Endothelial cell of umbilical vein (primary cell): ENCODE data around the gene GPR183. TPM values are rescaled to one million over a fixed set of nuclear protein-coding genes. Genes with fewer than 3 reads are reported as not detected.

Experiments
- BruUV-seq: library from RNA; stranded (reverse); fragments of 400-500 nt; replicated peaks from 2 replicates; lab custom pipeline; 2021; lab: Mats Ljungman, UMichigan
- CTCF ChIA-PET: fragments of 300-600, 350-600 bp; sonication (Branson Sonifier 250); formaldehyde crosslinking; loops from one replicate; lab custom pipeline; 2021; ENCODE audit warnings: antibody characterized with exemption, inconsistent platforms; lab: Charles Lee
- POLR2A ChIA-PET: fragments of 300-600, 350-600 bp; sonication (Branson Sonifier 250); formaldehyde crosslinking; loops from one replicate; lab custom pipeline; 2021; ENCODE audit warnings: antibody characterized with exemption, inconsistent platforms; lab: Charles Lee
- DNase-seq: peaks from one replicate; pipeline ENCODE4 v3.0.0-alpha.2; 2011; ENCODE audit warnings: low read depth, low spot score
- FAIRE-seq: peaks from 2 replicates; lab custom pipeline; 2011; peaks lifted over from hg19 to GRCh38; lab: Jason Lieb, UNC
- H2AFZ ChIP-seq: 2 replicates; pipeline ENCODE4 v1.6.0; 2012; ENCODE audit warnings: low read depth, low read length, control low read depth, inconsistent platforms
- H3K27ac ChIP-seq: 2 replicates; pipeline ENCODE4 v1.5.1; 2011; ENCODE audit warnings: low read depth, mild to moderate bottlenecking, control low read depth, low read length, moderate library complexity; ENCODE audit not compliant: insufficient read depth
- H3K27me3 ChIP-seq, 2 experiments: 2 replicates each; pipeline versions ENCODE4 v1.6.0 to v1.6.1; 2011; ENCODE audit warnings: low read length in 2 of 2, mixed read lengths in 1 of 2; ENCODE audit not compliant: control insufficient read depth in 2 of 2, insufficient read depth in 2 of 2
- H3K36me3 ChIP-seq, 2 experiments: 2 replicates in 1 of 2; 3 replicates in 1 of 2; pipeline ENCODE4 v1.5.1; 2011; ENCODE audit warnings: low read length in 2 of 2, mild to moderate bottlenecking in 1 of 2, moderate library complexity in 1 of 2; ENCODE audit not compliant: control insufficient read depth in 2 of 2, insufficient read depth in 2 of 2; ENCODE audit errors: extremely low read depth in 1 of 2
- H3K4me1 ChIP-seq: 3 replicates; pipeline ENCODE4 v1.5.1; 2011; ENCODE audit warnings: mild to moderate bottlenecking, low read length; ENCODE audit not compliant: control insufficient read depth, insufficient read depth; ENCODE audit errors: extremely low read depth
- H3K4me2 ChIP-seq: 2 replicates; pipeline ENCODE4 v1.6.1; 2011; ENCODE audit warnings: low read length, control low read depth, mixed read lengths; ENCODE audit not compliant: insufficient read depth
- H3K4me3 ChIP-seq, 3 experiments: fragments of 200-600 bp in 1 of 3; sonication (generic), shearing (Covaris generic) in 1 of 3; replicated peaks in 1 of 3; 2 replicates each; pipeline ENCODE4 v1.5.1; 2011 to 2016; ENCODE audit warnings: control low read depth in 3 of 3, low read length in 3 of 3, mild to moderate bottlenecking in 2 of 3, inconsistent platforms in 1 of 3, low read depth in 1 of 3, moderate library complexity in 1 of 3; ENCODE audit not compliant: insufficient read depth in 1 of 3
- H3K79me2 ChIP-seq: 2 replicates; pipeline ENCODE4 v1.6.0; 2012; ENCODE audit warnings: low read length, inconsistent platforms; ENCODE audit not compliant: control insufficient read depth, insufficient read depth
- H3K9ac ChIP-seq: replicated peaks from 2 replicates; pipeline ENCODE3; 2011; ENCODE audit warnings: low read length, control low read depth; ENCODE audit not compliant: insufficient read depth; ENCODE audit errors: extremely low read depth
- H3K9me1 ChIP-seq: replicated peaks from 3 replicates; pipeline ENCODE4 v1.6.0; 2011; ENCODE audit warnings: mild to moderate bottlenecking, low read length; ENCODE audit not compliant: control insufficient read depth, insufficient read depth; ENCODE audit errors: extremely low read depth
- H3K9me3 ChIP-seq: replicated peaks from 2 replicates; pipeline ENCODE4 v1.5.1; 2012; ENCODE audit warnings: low read length, inconsistent platforms; ENCODE audit not compliant: control insufficient read depth, insufficient read depth
- H4K20me1 ChIP-seq: replicated peaks from 2 replicates; pipeline ENCODE3; 2011; ENCODE audit warnings: mild to moderate bottlenecking, low read length; ENCODE audit not compliant: control insufficient read depth, insufficient read depth; ENCODE audit errors: extremely low read depth
- EZH2 ChIP-seq: IDR thresholded peaks from 2 replicates; pipeline ENCODE4 v1.6.1; 2012; ENCODE audit warnings: borderline replicate concordance, low read depth, mild to moderate bottlenecking, moderate library complexity, low read length, inconsistent platforms; ENCODE audit not compliant: severe bottlenecking
- FOS ChIP-seq: IDR thresholded peaks from 2 replicates; pipeline ENCODE4 v1.6.1; 2011; ENCODE audit warnings: mild to moderate bottlenecking, low read length, moderate library complexity, borderline replicate concordance; ENCODE audit not compliant: insufficient read depth
- GATA2 ChIP-seq: IDR thresholded peaks from 2 replicates; pipeline ENCODE4 v1.7.0; 2011; ENCODE audit warnings: low read depth, mild to moderate bottlenecking, moderate library complexity, mixed read lengths, low read length; ENCODE audit not compliant: insufficient read length, insufficient read depth
- JUN ChIP-seq: IDR thresholded peaks from 2 replicates; pipeline ENCODE4 v1.6.1; 2011; ENCODE audit warnings: borderline replicate concordance, low read depth; ENCODE audit not compliant: insufficient read length, insufficient read depth
- MYC ChIP-seq: IDR thresholded peaks from one replicate; pipeline ENCODE4 v1.6.1; 2011; ENCODE audit warnings: mild to moderate bottlenecking, low read depth, low read length
- POLR2A ChIP-seq: IDR thresholded peaks from 2 replicates; pipeline ENCODE4 v1.6.1; 2012; ENCODE audit warnings: low read depth, mild to moderate bottlenecking, control low read depth, low read length
- POLR2AphosphoS5 ChIP-seq: IDR thresholded peaks from 2 replicates; pipeline ENCODE4 v1.6.1; 2012; ENCODE audit warnings: low read depth, mild to moderate bottlenecking, control low read depth, low read length, moderate library complexity; ENCODE audit not compliant: insufficient read depth
- dilution Hi-C: fragments of 300-500 bp; cut with MboI; formaldehyde crosslinking; loops from one replicate; pipeline ENCODE4 v1.15.0; 2019; ENCODE audit warnings: low sequenced_read_pairs; ENCODE audit not compliant: extremely low pct_ligation_motif_present
- intact Hi-C: fragments of 100-400 bp; cut with micrococcal nuclease; formaldehyde crosslinking; loops from one replicate; pipeline ENCODE4 v1.10.0; 2022
- polyA plus RNA-seq, 4 experiments: library from polyadenylated mRNA; depleted of rRNA in 3 of 4; stranded (reverse) in 3 of 4; unstranded in 1 of 4; fragments of >200 nt; gene quantifications; 2 replicates each; pipeline versions ENCODE4 v1.2.1 to v1.2.3, GENCODE V29; 2011 to 2012; ENCODE audit warnings: missing spikeins in 1 of 4
- total RNA-seq: library from RNA; stranded (reverse); gene quantifications from 2 replicates; pipeline ENCODE4 v1.2.3, GENCODE V29; 2021
- TF ChIP-seq, protein P1 (sequence below): IDR thresholded peaks from 2 replicates; pipeline ENCODE4 v1.6.1; 2011; ENCODE audit not compliant: insufficient read depth, insufficient read length
- TF ChIP-seq, protein P2 (sequence below), 2 donors: IDR thresholded peaks; 1 replicate in 1 of 2; 2 replicates in 1 of 2; pipeline ENCODE4 v1.5.1; 2011; ENCODE audit warnings: low read length in 2 of 2, mild to moderate bottlenecking in 2 of 2, moderate library complexity in 2 of 2, control low read depth in 1 of 2, inconsistent platforms in 1 of 2, low read depth in 1 of 2; ENCODE audit not compliant: insufficient read depth in 1 of 2; ENCODE audit errors: extremely low read depth in 1 of 2

Gene GPR183
- total and polyA plus RNA-seq, 2 donors (not counting 3 experiments of a cell fraction or from before 2014, with no cell fraction given), result 0.23 TPM; not detected in 1

DNA sequence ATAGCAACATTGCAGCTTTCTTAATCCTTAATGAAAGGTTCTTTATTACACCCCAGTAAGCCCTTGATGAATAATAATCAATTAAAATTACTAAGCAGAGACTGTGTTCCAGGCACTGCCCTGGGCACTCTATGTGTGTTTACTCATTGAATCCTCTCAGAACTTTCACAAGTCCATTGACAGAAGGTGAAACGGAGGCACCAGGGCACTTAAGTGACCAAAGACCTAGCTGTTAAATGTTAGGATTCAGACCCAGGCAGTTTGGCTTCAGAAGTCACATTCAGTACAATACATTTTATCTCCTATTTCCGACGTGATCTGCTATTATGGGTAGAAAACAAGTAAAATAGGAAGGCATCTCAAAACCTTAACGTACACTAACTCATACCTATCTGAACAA is 2.7 kb downstream of the GPR183 start:
- dilution Hi-C loops (no loop called here), intact Hi-C loops (no loop called here)
- TF ChIP-seq MYC, result no peak
- no peak for TF ChIP-seq POLR2A
- no peak for TF ChIP-seq EZH2
- TF ChIP-seq GATA2, result no peak
- TF ChIP-seq, protein P1, sequence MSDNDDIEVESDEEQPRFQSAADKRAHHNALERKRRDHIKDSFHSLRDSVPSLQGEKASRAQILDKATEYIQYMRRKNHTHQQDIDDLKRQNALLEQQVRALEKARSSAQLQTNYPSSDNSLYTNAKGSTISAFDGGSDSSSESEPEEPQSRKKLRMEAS, result no peak
- TF ChIP-seq, protein P2, sequence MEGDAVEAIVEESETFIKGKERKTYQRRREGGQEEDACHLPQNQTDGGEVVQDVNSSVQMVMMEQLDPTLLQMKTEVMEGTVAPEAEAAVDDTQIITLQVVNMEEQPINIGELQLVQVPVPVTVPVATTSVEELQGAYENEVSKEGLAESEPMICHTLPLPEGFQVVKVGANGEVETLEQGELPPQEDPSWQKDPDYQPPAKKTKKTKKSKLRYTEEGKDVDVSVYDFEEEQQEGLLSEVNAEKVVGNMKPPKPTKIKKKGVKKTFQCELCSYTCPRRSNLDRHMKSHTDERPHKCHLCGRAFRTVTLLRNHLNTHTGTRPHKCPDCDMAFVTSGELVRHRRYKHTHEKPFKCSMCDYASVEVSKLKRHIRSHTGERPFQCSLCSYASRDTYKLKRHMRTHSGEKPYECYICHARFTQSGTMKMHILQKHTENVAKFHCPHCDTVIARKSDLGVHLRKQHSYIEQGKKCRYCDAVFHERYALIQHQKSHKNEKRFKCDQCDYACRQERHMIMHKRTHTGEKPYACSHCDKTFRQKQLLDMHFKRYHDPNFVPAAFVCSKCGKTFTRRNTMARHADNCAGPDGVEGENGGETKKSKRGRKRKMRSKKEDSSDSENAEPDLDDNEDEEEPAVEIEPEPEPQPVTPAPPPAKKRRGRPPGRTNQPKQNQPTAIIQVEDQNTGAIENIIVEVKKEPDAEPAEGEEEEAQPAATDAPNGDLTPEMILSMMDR (IDR thresholded peaks at IDR 0.05; ENCODE audit: extremely low read depth in 1 of 2, insufficient read depth in 1 of 2, low read depth in 1 of 2, low read length in 2 of 2), result no peak
- no peak for TF ChIP-seq FOS
- TF ChIP-seq POLR2AphosphoS5, result no peak
- TF ChIP-seq JUN, result no peak
- no peak overlapping the region for H3K4me3 ChIP-seq
- no peaks in the 10 kb centered on the region for H3K79me2 ChIP-seq
- POLR2A ChIA-PET, result no interaction called here
- H3K4me2 ChIP-seq, result no peak overlapping the region
- H3K4me1 ChIP-seq, result peaks cover 17% of the 10 kb centered on the region
- H3K27ac ChIP-seq, result no peak overlapping the region
- no peaks in the 10 kb centered on the region for H3K9me1 ChIP-seq
- no peaks in the 10 kb centered on the region for H3K36me3 ChIP-seq
- CTCF ChIA-PET, result interaction anchor here (1.0 to 1.1 kb wide), 3 partner anchors 10 to 35 kb away, joined by 3 to 7 read pairs (median 3); no protein-coding TSS in a partner anchor
- BruUV-seq, result no TSS peak
- no peaks in the 10 kb centered on the region for H3K9me3 ChIP-seq
- no peaks in the 10 kb centered on the region for H4K20me1 ChIP-seq
- DNase-seq (no peak), FAIRE-seq (no peak)
- no peak overlapping the region for H3K9ac ChIP-seq
- H3K27me3 ChIP-seq, result no peaks in the 10 kb centered on the region
- H2AFZ ChIP-seq, result no peak overlapping the region
